Choroid plexus epithelial cell (primary cell): ENCODE data around the gene LYVE1.

ENCODE experiments used
- DNase-seq: peaks from one replicate; pipeline ENCODE4 v3.0.0-alpha.2; 2010; ENCODE audit warnings: low read depth
- H3K4me3 ChIP-seq: 2 replicates; pipeline ENCODE4 v1.5.1; 2011; ENCODE audit warnings: low read depth, mild to moderate bottlenecking, control low read depth, low read length, moderate library complexity
- CTCF ChIP-seq: conservative IDR thresholded peaks from 2 replicates; pipeline ENCODE4 v1.5.1; 2011; ENCODE audit warnings: low read depth, mild to moderate bottlenecking, control low read depth, inconsistent platforms, low read length, moderate library complexity

LYVE1 gene

GRCh38 chr11:10606536-10607208 is 38.2 kb upstream of the LYVE1 start:
- peak; percentile 79 for DNase-seq
- no peak for TF ChIP-seq CTCF
- no peak overlapping the region for H3K4me3 ChIP-seq

- TF ChIP-seq CTCF: no peak
- peak; percentile 91 for DNase-seq
- no peak overlapping the region for H3K4me3 ChIP-seq
Measured at GRCh38 chr11:10605941-10606381, 37.5 kb upstream of the LYVE1 start.

- no peak for TF ChIP-seq CTCF
- no peak overlapping the region for H3K4me3 ChIP-seq
- DNase-seq: no peak
Measured at GRCh38 chr11:10604798-10605197, 36.3 kb upstream of the LYVE1 start.

- DNase-seq: peak; percentile 76
- no peak for TF ChIP-seq CTCF
Measured at GRCh38 chr11:10604340-10604748, 35.9 kb upstream of the LYVE1 start.

GRCh38 chr11:10603721-10604297 is 35.3 kb upstream of the LYVE1 start:
- no peak overlapping the region for H3K4me3 ChIP-seq
- DNase-seq: no peak
- no peak for TF ChIP-seq CTCF

More at GRCh38 chr11:10604340-10604748, 35.9 kb upstream of the LYVE1 start:
- H3K4me3 ChIP-seq: no peak overlapping the region

- no peak for TF ChIP-seq CTCF
- DNase-seq: no peak
- H3K4me3 ChIP-seq: no peak overlapping the region
Measured at GRCh38 chr11:10602945-10603344, 34.5 kb upstream of the LYVE1 start.

GRCh38 chr11:10602366-10602765 is 33.9 kb upstream of the LYVE1 start:
- DNase-seq: no peak
- H3K4me3 ChIP-seq: no peak overlapping the region
- no peak for TF ChIP-seq CTCF
